Measurements from ENCODE around the gene ELFN2.

Gene ELFN2

DNA sequence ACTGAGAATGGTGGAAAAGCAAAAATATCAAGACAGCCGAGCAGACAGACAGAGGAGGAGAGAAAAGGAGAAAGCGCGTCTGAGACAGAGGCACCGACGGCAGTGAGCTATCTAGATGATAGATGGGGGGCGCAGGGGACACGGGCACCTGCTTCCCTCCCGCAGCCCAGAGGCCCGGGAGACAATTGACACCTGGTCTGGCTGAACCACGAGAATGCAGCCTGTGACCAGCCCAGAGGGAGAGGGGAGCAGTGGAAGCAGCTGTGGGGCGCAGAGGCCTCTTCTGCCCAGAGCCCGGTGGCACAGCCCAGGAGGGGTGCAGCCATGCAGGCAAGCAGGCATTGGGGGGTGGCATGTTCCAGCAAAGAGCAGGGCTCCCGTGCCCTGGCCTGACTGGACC is 48.2 kb downstream of the ELFN2 start:
- DNase-seq: no peak

GRCh38 chr22:37378642-37379058 is 48.6 kb downstream of the ELFN2 start:
- peak; percentile 9 for DNase-seq

- no peak for DNase-seq
Measured at GRCh38 chr22:37377927-37378326, 49.4 kb downstream of the ELFN2 start.

DNA sequence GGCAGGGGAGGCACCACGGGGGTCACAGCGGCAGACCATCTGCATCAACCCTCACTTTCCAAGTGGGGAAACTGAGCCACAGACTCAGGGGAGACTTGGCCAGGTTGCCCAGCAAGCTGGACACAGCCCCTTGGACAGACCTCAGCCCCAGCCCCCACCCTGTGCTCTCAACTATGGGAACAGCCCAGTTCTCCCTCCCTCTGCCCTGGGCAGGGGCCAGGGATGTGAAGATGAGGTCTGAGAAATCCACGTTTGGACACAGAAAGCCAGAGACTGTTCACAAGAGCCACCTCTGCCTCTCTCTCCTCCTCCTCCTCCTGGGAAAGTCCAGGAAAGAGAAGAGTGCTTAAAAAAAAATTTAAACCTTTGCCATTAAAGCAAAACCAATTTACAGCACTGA is 50.1 kb downstream of the ELFN2 start:
- no peak for DNase-seq

- DNase-seq: no peak
Measured at GRCh38 chr22:37376643-37377042, 50.6 kb downstream of the ELFN2 start.

- no peak for DNase-seq
Measured at GRCh38 chr22:37375801-37376200, 51.5 kb downstream of the ELFN2 start.

GRCh38 chr22:37374571-37374970 is 52.7 kb downstream of the ELFN2 start:
- no peak for DNase-seq

- no peak for DNase-seq
Measured at GRCh38 chr22:37373451-37373850, 53.8 kb downstream of the ELFN2 start.

GRCh38 chr22:37371911-37372310 is 55.4 kb downstream of the ELFN2 start:
- DNase-seq: no peak

- DNase-seq: no peak
Measured at GRCh38 chr22:37371491-37371890, 55.8 kb downstream of the ELFN2 start.

- DNase-seq: no peak
Measured at GRCh38 chr22:37370306-37370979, 56.8 kb downstream of the ELFN2 start.

DNA sequence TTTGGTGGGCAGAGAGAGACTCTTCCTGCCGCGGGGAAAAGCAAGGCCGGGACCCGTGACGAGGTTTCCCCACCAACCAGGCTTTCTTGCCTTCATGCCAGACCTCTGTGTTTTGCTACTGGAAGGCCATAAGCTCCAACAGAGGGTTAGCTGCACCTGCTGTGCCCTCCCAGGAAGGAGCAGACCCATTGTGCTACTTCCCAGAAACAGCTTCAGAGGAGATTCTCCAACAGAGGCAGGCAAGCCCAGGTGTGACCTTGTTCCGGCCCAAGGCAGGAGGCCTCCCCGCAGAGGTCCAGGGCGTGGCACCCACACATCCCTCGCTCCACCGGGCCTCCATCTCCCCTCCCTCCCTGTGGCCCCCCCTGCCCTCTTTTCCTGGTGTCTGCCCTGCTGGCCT is 57.8 kb downstream of the ELFN2 start:
- DNase-seq: no peak

DNA sequence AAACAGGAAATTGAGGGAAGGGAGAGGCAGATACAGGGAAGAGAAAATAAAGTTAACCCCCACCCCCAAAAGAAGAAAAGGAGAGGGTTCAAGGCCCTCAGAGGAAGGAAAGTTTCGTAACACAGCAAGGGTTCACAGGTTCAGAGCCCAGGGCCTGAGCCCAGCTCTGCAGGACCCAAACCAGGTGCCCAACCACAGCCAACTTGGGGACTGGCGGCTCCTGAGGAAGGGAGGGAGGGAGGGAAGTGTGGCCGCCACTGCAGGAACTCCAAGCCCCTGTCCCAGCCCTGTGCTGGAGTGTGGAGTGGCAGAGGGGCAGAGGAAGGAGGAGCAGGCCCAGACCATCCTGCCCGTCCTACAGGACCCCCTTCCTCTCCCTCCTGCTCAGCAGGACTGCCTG is 59.2 kb downstream of the ELFN2 start:
- no peak for DNase-seq

DNA sequence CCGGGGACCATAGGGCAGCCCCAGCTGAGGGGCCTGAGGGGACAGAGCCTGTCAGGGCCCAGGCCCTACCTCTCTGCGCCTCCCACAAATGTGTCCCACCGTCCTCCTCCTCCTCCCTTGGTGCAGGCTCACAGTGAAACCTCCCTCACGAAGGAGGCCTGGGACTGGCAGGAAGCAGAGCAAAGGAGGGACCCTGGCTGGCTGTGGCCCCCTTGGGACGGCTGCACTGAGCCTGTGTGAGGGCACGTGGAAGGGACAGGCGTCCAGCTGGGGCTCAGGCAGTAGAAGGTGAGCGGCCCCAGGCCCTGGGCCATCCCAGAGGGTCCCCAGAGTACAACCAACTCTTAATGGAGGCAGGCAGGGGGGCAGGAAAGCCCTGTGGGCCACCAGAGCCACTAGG is 60.7 kb downstream of the ELFN2 start:
- DNase-seq: no peak

GRCh38 chr22:37365950-37366349 is 61.3 kb downstream of the ELFN2 start:
- no peak for DNase-seq

DNA sequence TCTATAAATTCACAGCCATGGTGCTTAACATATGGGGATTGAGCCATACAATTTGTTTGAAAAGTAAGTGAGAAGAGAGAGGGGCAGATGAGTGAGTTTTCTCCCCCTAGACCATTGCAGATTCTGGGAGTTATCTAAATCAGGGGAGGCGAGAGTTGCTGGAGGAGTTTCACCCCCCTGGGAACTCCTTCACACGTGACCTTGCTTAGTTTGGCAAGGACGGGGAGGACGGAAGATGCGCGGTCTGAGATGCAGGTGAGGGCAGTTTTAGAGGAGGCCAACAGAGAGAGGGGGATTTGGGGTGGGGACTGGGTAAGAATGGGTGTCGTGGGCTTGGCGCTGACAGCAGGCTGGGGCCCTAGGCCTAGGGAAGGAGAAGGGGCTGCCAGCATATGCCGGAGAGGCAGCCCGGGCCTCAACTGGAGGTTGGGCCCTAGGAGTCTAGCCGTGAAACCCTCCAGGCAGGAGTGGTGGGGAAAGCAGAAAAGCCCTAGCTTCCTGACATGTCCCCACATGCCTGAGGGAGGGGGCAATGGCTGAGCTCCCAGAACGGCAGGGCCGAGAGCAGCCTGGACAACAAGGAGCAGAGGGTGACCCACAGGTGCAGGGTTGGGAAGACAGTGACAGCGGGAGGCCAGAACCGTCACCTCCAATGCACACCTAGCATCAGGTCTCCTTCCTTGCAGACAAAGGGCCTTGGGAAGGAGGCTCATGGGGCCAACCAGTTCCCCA is 63.9 kb downstream of the ELFN2 start:
- no peak for DNase-seq

GRCh38 chr22:37362621-37363020 is 64.7 kb downstream of the ELFN2 start:
- no peak for DNase-seq

GRCh38 chr22:37358917-37359316 is 68.4 kb downstream of the ELFN2 start:
- DNase-seq: peak; percentile 69

GRCh38 chr22:37358386-37358785 is 68.9 kb downstream of the ELFN2 start:
- no peak for DNase-seq

- peak; percentile 67 for DNase-seq
Measured at GRCh38 chr22:37357446-37358075, 69.7 kb downstream of the ELFN2 start.

DNA sequence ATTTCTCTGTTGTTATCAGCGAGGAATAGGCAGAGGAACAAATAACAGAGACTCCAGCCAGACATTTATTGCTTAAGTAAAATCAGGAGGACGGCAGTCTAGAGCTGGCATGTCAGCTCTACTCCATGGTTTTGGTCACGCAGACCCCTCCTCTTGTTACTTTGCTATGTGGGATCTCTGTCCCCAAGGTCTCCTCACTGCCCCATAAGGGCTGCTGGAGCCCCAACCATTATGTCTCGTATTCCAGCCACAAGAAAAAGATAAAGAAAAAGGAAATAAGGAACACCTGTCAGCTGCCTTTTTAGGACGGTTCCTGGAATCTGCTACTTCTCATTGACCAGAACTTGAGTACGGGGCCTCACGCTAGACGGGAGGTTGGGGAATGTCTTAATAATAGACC is 70.4 kb downstream of the ELFN2 start:
- no peak for DNase-seq

DNA sequence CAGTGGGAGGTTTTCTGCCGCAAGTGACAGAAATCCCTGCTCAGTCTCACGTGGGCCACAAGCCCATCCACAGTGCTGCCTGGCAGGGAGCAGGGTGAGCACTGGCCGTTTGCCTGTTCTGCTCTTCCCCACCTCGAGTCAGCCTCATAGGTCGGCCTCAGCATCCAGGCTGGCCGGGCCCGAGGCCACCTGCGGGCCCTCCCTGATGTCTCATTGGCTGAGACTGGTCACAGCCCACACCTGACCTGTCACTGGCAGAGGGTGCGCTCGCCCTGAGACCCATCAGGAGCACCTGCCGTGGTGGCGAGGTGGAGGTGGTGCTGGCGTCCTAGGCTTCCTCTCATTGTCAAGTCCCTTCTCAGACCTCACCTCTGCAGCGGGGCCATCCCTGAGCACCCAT is 72.1 kb downstream of the ELFN2 start:
- DNase-seq: no peak

DNA sequence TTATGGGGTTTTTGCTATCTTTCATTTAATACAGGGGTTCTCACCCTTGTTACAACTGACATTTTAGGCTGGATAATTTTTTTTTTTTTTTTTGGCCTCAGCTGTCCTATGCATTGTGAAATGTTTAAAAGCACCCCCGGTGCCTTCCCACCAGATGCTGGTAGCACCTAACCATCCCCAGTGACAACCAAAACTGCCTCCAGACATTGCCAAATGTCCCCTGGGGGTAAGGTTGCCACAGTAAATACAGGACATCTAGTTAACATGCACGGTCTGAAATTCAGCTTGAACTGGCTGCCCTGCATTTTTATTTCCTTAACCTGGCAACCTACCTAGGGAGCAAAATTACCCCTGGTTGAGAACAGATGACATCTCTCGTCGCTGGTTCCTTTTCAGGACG is 72.6 kb downstream of the ELFN2 start:
- DNase-seq: no peak

DNA sequence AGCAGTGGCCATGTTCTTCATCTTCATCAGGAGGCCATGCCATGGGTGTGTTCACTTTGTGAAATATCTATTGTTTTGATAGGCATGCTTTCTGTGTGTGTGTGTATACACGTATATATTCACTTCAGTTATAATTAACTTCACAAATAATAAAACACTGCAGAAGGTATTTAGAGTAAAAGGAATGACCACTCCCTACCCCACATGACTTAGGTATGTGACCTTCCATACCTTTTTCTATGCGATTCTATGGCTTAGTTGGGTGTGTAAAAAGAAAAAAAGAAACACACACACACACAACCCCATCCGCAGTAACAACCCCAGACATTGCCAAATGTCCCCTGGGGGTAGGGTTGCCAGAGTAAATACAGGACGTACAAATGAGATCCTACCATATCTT is 73.0 kb downstream of the ELFN2 start:
- DNase-seq: no peak
